Mucosa of gallbladder (tissue), 1 donor: ENCODE data around the gene LPA. TPM values are rescaled to one million over a fixed set of nuclear protein-coding genes. Genes with fewer than 3 reads are reported as not detected.
A peak's percentile ranks its signal among the peaks of the same experiment; 100 is the strongest.
"Not testable (repeated sequence)": the region's sequence is repeated elsewhere in the genome, so short reads cannot be mapped to it uniquely, and the experiment has no call there.

ENCODE experiments used
- DNase-seq: peaks from one replicate; pipeline ENCODE4 v3.0.0-alpha.2; 2020; ENCODE audit warnings: low spot score
- total RNA-seq: library from RNA; stranded (reverse); gene quantifications from one replicate; pipeline ENCODE4 v1.2.1, GENCODE V29; 2021
- donor health status: DM: no; HTN: no; CAD: no.

LPA gene
- total RNA-seq, 1 donor from 2014 or later = 1.3 TPM

GRCh38 chr6:160661216-160661615 is 2.9 kb downstream of the LPA start:
- no peak for DNase-seq

GRCh38 chr6:160659562-160659961 is 4.5 kb downstream of the LPA start:
- no peak for DNase-seq

GRCh38 chr6:160634706-160635105 is 29.4 kb downstream of the LPA start:
- DNase-seq = no peak

GRCh38 chr6:160595838-160596832 is 67.9 kb downstream of the LPA start:
- DNase-seq = no peak

- not testable (repeated sequence) for DNase-seq
Measured at GRCh38 chr6:160595297-160595696, 68.8 kb downstream of the LPA start.

GRCh38 chr6:160586374-160586773 is 77.7 kb downstream of the LPA start:
- DNase-seq = no peak

GRCh38 chr6:160583794-160584193 is 80.3 kb downstream of the LPA start:
- no peak for DNase-seq

GRCh38 chr6:160581406-160581805 is 82.7 kb downstream of the LPA start:
- no peak for DNase-seq

GRCh38 chr6:160578515-160578914 is 85.6 kb downstream of the LPA start:
- not testable (repeated sequence) for DNase-seq

- DNase-seq = no peak
Measured at GRCh38 chr6:160573943-160574342, 90.1 kb downstream of the LPA start.

- not testable (repeated sequence) for DNase-seq
Measured at GRCh38 chr6:160571201-160571600, 92.9 kb downstream of the LPA start.

- DNase-seq = no peak
Measured at GRCh38 chr6:160544802-160545201, 119.3 kb downstream of the LPA start.

GRCh38 chr6:160535270-160535669 is 128.8 kb downstream of the LPA start:
- no peak for DNase-seq

GRCh38 chr6:160534050-160534696 is 129.9 kb downstream of the LPA start:
- DNase-seq = peak; percentile 43

GRCh38 chr6:160532315-160532714 is 131.8 kb downstream of the LPA start:
- no peak for DNase-seq

- DNase-seq = no peak
Measured at GRCh38 chr6:160531826-160532225, 132.2 kb downstream of the LPA start.

- DNase-seq = not testable (repeated sequence)
Measured at GRCh38 chr6:160529524-160529923, 134.6 kb downstream of the LPA start.

GRCh38 chr6:160523223-160523622 is 140.9 kb downstream of the LPA start:
- DNase-seq = no peak

GRCh38 chr6:160520043-160520904 is 143.8 kb downstream of the LPA start:
- peak; percentile 42 for DNase-seq

- DNase-seq = peak; percentile 80
Measured at GRCh38 chr6:160519603-160520042, 144.5 kb downstream of the LPA start.

- no peak for DNase-seq
Measured at GRCh38 chr6:160519133-160519532, 144.9 kb downstream of the LPA start.

- no peak for DNase-seq
Measured at GRCh38 chr6:160513836-160514235, 150.2 kb downstream of the LPA start.
